Stimulated activated naive B cell treated with anti-CD40 and anti-IgM and Interleukin-4, amounts not matched to agents 10 μg/mL and 1 μg/mL and 100 μg/mL, for 72 hours (primary cell): ENCODE measurements around the gene RENBP.
A peak's percentile ranks its signal among the peaks of the same experiment; 100 is the strongest.
"Not testable (repeated sequence)": the region's sequence is repeated elsewhere in the genome, so short reads cannot be mapped to it uniquely, and the experiment has no call there.

Experiments
- ATAC-seq, 2 donors: fragments of 150-1000 bp; cut with Tn5 transposase; replicated peaks; 2 replicates each; pipeline ENCODE4 v1.10.0; 2021; ENCODE audit warnings: moderate library complexity in 1 of 2
- DNase-seq: peaks from one replicate; pipeline ENCODE4 v3.0.0; 2021
- H3K27ac Mint-ChIP-seq: one replicate; pipeline ENCODE4 v1.8.0; 2022; ENCODE audit warnings: mild to moderate bottlenecking, mixed read lengths
- H3K27me3 Mint-ChIP-seq, 2 donors: one replicate each; pipeline ENCODE4 v1.8.0; 2022; ENCODE audit warnings: mixed read lengths in 2 of 2
- H3K36me3 Mint-ChIP-seq, 2 donors: one replicate each; pipeline ENCODE4 v1.8.0; 2022; ENCODE audit warnings: mixed read lengths in 2 of 2, mild to moderate bottlenecking in 1 of 2
- H3K4me1 Mint-ChIP-seq, 2 donors: one replicate each; pipeline ENCODE4 v1.8.0; 2022; ENCODE audit warnings: mixed read lengths in 2 of 2, mild to moderate bottlenecking in 1 of 2
- H3K4me3 Mint-ChIP-seq, 2 donors: one replicate each; pipeline ENCODE4 v1.8.0; 2022; ENCODE audit warnings: mild to moderate bottlenecking in 2 of 2, mixed read lengths in 2 of 2, moderate library complexity in 1 of 2
- H3K9me3 Mint-ChIP-seq, 2 donors: one replicate each; pipeline ENCODE4 v1.8.0; 2022; ENCODE audit warnings: mixed read lengths in 2 of 2, mild to moderate bottlenecking in 1 of 2

RENBP gene

DNA sequence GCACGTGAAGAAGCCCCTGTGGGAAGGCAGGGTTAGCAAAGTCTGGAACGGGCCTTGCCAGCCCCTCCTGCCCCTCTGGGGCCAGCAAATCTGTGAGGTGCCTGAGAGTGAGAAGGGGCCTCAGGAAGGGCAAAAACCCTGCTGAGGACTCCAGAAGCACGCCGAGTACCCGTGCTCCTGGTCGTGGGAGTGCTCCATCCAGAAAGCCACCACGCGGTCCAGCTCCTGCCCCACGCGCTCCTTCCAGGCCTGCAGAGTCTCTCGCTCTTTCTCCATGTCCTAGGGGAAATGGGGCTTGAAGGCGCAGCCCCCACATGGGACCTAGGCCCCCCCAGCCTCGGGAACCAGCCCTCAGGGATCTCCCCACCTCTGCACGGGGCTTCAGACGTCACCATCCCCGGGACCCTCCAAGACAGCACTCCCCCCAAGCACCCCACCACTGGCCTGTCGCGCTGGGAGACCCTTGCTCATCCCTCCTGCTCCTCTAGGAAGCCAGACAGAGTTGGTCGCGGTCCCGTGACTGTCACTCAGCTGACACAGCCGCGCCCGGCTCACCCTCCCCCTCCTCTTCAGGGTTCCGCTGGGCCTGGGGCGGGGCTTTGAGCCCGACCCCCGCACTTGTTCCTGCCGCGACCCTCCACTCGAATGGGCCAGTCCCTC lies at the start of gene RENBP:
TSS of gene RENBP (minus strand) at position 504 of the 660 bp plus-strand sequence. CDS start at position 471, 33 bp downstream.
- ATAC-seq = peak; percentile 52 to 69
- H3K9me3 Mint-ChIP-seq = no peaks in the 10 kb centered on the region
- DNase-seq = no peak
- H3K4me1 Mint-ChIP-seq = peaks cover 15 to 46% of the 10 kb centered on the region in 2 donors
- H3K36me3 Mint-ChIP-seq = peaks cover 17 to 35% of the 10 kb centered on the region in 2 donors
- H3K4me3 Mint-ChIP-seq = peak within 1 kb of the TSS; percentile 95 to 98
- peak within 1 kb of the TSS; percentile 97 for H3K27ac Mint-ChIP-seq
- H3K27me3 Mint-ChIP-seq = no peaks in the 10 kb centered on the region

DNA sequence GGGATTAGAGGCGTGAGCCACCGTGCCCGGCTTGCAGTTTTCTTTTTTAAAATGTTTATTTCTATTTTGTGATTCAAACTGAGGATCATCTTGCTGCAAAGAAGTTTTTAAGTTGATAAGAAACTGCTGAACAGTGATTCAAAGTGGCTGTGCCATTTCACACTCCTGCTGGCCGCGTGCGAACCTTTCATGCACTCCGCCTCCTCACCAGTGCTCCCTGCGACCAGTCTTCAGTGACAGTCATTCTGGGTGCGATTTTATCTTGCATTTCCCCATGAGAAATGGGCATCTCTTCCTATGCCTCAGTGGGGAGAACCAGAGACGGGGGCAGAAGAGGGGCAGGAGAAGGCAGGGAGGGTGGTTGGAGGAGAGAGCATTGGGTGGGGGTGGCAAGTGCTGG lies 49.5 kb upstream of the RENBP start:
- ATAC-seq = no peak
- DNase-seq = no peak
- H3K27me3 Mint-ChIP-seq = peaks cover 0 to 3% of the 10 kb centered on the region in 2 donors
- no peak overlapping the region for H3K4me3 Mint-ChIP-seq
- peaks cover 0 to 5% of the 10 kb centered on the region in 2 donors for H3K9me3 Mint-ChIP-seq
- H3K4me1 Mint-ChIP-seq = no peaks in the 10 kb centered on the region
- H3K27ac Mint-ChIP-seq = no peak overlapping the region
- no peaks in the 10 kb centered on the region for H3K36me3 Mint-ChIP-seq

DNA sequence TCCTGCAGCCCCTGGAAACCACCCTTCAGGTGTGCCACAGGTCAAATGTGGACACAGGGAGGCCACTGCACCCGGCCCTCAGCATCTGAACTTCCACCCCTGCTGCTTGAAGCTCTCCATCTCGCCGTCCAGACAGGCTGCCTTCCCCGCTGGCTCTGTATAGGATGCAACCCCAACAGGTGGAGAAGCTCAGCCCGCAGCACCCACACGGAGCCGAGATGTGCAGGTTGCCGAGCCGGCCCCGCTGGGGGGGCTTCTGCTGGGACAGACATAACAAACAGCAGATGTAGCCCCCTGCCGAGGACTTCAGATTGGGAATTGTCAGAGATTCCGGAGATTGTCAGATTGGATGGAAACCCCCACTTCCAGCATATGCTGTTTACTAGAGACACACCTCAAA lies 48.6 kb upstream of the RENBP start:
- H3K27ac Mint-ChIP-seq = no peak overlapping the region
- no peaks in the 10 kb centered on the region for H3K36me3 Mint-ChIP-seq
- DNase-seq (no peak), ATAC-seq (no peak)
- H3K27me3 Mint-ChIP-seq = peaks cover 0 to 3% of the 10 kb centered on the region in 2 donors
- no peak overlapping the region for H3K4me3 Mint-ChIP-seq
- H3K9me3 Mint-ChIP-seq = peaks cover 0 to 5% of the 10 kb centered on the region in 2 donors
- no peaks in the 10 kb centered on the region for H3K4me1 Mint-ChIP-seq

GRCh38 chrX:153992180-153992579 lies 47.7 kb upstream of the RENBP start:
- no peak overlapping the region for H3K27ac Mint-ChIP-seq
- peaks cover 0 to 3% of the 10 kb centered on the region in 2 donors for H3K27me3 Mint-ChIP-seq
- ATAC-seq (no peak), DNase-seq (no peak)
- H3K36me3 Mint-ChIP-seq = no peaks in the 10 kb centered on the region
- H3K4me1 Mint-ChIP-seq = no peaks in the 10 kb centered on the region
- H3K9me3 Mint-ChIP-seq = peaks cover 0 to 5% of the 10 kb centered on the region in 2 donors
- H3K4me3 Mint-ChIP-seq = no peak overlapping the region

DNA sequence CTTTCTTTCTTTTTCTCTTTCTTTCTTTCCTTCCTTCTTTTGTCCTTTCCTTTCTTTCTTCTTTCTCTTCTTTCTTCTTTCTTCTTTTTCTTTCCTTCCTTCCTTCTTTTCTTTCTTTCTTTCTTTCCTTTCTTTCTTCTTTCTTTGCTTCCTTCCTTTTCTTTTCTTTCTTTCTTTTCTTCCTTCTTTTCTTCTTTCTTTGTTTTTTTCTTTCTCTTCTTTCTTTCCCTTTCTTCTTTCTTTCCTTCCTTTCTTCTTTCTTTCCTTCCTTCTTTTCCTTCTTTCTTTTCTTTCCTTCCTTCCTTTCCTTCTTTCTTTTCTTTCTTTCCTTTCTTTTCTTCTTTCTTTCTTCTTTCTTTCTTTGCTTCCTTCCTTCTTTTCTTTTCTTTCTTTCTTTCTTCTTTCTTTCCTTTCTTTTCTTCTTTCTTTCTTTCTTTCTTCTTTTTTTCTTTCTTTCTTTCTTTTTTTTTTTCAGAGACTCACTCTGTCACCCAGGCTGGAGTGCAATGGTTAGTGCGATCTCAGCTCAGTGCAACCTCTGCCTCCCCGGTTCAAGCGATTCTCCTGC lies 46.7 kb upstream of the RENBP start:
- Mint-ChIP-seq H3K4me3 (no peak overlapping the region), H3K27ac (peak overlapping the region; percentile 53), H3K4me1 (no peaks in the 10 kb centered on the region), H3K9me3 (peaks cover 0 to 5% of the 10 kb centered on the region in 2 donors), H3K27me3 (peaks cover 0 to 3% of the 10 kb centered on the region in 2 donors), H3K36me3 (no peaks in the 10 kb centered on the region)
- ATAC-seq = no peak
- DNase-seq = no peak

DNA sequence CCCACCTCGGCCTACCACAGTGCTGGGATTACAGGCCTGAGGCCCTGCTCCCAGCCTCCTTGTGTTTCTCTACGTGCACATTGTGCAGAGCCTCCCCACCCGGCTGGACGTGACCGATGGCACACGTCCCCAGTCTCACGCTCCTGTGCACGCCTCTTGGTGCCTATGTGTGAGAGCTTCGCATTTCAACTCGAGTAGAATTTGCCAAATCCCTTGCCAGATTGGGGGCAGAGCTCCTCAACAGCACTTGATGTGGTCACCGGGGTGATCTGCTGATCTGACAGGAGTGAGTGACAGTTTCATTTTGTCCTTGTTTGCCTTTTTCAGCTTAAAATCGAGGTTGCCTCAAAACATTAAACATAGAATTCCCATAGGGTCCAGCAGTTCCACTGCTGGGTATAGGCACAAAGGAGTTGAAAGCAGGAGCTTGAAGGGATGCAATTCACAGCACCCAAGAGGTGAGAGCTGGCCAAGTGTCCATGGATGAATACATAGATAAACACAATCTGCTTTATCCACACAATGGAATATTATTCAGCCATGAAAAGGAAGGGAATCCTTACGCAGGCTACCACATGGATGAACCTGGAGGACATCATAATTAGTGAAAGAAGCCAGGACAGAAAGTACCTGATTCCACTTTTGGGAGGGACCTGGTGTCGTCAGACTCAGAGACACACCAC lies 45.7 kb upstream of the RENBP start:
- DNase-seq (no peak), ATAC-seq (no peak)
- peaks cover 0 to 3% of the 10 kb centered on the region in 2 donors for H3K27me3 Mint-ChIP-seq
- peaks cover 0 to 5% of the 10 kb centered on the region in 2 donors for H3K9me3 Mint-ChIP-seq
- no peak overlapping the region for H3K4me3 Mint-ChIP-seq
- H3K4me1 Mint-ChIP-seq = peaks cover 0 to 8% of the 10 kb centered on the region in 2 donors
- no peak overlapping the region for H3K27ac Mint-ChIP-seq
- no peaks in the 10 kb centered on the region for H3K36me3 Mint-ChIP-seq

DNA sequence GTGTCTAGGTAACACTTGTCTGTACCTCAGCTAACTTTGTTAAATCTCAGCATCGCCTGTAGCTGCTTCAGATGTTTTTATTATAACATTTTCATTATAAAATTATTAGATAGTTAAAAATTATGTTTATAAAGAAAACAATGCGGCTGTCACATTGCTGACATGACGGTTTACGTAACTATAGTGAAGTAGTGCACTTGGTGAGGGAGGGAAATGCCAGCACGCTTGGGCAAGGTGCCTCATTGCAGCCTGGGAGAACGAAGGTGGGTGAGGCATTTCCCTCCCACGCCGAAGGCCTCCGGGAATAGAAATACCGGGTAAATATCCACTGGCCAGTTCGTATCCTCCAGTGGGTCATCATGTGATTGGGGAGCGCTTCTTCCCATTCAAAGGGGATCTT lies 44.0 kb upstream of the RENBP start:
- DNase-seq (no peak), ATAC-seq (no peak)
- H3K36me3 Mint-ChIP-seq = no peaks in the 10 kb centered on the region
- peaks cover 0 to 3% of the 10 kb centered on the region in 2 donors for H3K27me3 Mint-ChIP-seq
- H3K4me1 Mint-ChIP-seq = peaks cover 9 to 19% of the 10 kb centered on the region in 2 donors
- no peak overlapping the region for H3K4me3 Mint-ChIP-seq
- H3K9me3 Mint-ChIP-seq = peaks cover 0 to 5% of the 10 kb centered on the region in 2 donors
- no peak overlapping the region for H3K27ac Mint-ChIP-seq

DNA sequence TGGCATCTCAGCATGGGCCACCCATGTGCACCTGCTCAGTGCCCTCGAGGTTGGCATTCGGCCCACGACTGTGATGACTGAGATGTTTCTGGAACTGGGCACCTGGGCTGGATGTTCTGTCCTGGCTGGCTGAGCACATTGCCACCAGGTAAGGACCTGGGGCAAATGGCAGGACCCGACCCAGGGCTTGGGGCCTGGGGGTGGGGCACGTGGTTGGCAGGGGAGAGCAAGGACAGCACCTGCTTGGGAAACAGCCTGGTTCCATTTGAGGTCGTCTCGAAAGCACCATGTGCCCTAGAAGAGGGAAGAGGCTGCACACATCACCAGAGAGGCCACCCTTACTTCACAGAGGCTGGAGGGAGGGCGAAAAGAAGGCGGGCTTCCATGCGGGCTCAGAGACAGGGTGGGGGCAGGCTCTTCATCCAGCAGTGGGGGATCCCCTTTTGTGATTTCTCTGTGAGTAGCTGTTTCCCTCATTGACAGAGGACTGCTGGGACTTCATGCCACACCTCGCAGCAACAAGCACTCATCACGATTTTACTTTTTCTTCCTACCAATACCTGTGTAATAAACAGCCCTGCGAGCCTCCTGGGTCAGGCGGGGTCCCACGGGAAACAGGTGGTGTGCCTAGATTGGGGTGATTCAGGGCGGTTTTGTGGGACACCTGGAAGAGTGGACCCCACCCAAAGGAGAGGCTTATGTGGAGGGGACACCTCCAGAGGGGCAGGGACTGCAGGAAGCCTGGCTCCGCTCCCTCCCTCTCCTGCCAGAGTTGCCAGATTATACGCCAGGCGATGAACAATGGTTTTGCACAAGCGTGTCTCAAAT lies 40.1 kb upstream of the RENBP start:
- H3K4me3 Mint-ChIP-seq = peak overlapping the region; percentile 79 to 83
- DNase-seq (peak; percentile 61), ATAC-seq (peak; percentile 60 to 67)
- H3K27ac Mint-ChIP-seq = peak overlapping the region; percentile 96
- H3K9me3 Mint-ChIP-seq = no peaks in the 10 kb centered on the region
- no peaks in the 10 kb centered on the region for H3K27me3 Mint-ChIP-seq
- H3K4me1 Mint-ChIP-seq = peaks cover 27 to 54% of the 10 kb centered on the region in 2 donors
- peaks cover 0 to 9% of the 10 kb centered on the region in 2 donors for H3K36me3 Mint-ChIP-seq

DNA sequence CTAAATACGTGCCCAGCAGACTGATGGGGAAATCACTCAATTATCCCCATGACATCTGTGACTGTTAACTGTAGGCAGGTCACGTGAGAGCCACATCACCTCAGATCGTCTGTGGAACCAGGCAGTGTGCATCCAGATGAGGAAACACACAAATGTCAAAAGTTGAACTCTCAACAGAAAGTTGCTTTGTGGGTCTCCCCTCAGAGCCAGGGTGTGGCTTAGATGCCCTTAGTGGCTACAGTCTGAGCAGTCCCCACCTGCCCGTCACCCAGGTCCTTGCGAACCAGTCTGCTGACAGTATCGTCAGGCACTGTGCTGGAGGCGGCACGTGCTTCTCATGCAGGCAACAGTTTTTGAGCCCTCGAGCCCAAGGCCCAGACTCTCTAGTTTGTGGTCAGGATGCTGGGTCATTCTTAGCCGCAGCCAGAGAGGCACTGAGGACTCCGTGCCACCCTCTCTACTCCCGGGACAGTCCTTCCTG lies 38.9 kb upstream of the RENBP start:
- H3K36me3 Mint-ChIP-seq = peaks cover 0 to 9% of the 10 kb centered on the region in 2 donors
- H3K27ac Mint-ChIP-seq = peak overlapping the region; percentile 96
- H3K4me1 Mint-ChIP-seq = peaks cover 27 to 54% of the 10 kb centered on the region in 2 donors
- ATAC-seq = peak; percentile 53 to 60
- H3K9me3 Mint-ChIP-seq = no peaks in the 10 kb centered on the region
- peak; percentile 44 for DNase-seq
- H3K4me3 Mint-ChIP-seq = peak overlapping the region in 1 of 2 donors; percentile 46
- no peaks in the 10 kb centered on the region for H3K27me3 Mint-ChIP-seq

GRCh38 chrX:153981771-153982533 lies 37.5 kb upstream of the RENBP start:
- peaks cover 27 to 54% of the 10 kb centered on the region in 2 donors for H3K4me1 Mint-ChIP-seq
- H3K27me3 Mint-ChIP-seq = no peaks in the 10 kb centered on the region
- H3K9me3 Mint-ChIP-seq = no peaks in the 10 kb centered on the region
- peak overlapping the region; percentile 73 for H3K27ac Mint-ChIP-seq
- ATAC-seq (peak; percentile 5 to 11), DNase-seq (peak; percentile 39)
- H3K4me3 Mint-ChIP-seq = peak overlapping the region; percentile 47 to 66
- H3K36me3 Mint-ChIP-seq = peaks cover 0 to 9% of the 10 kb centered on the region in 2 donors

GRCh38 chrX:153981231-153981630 lies 36.8 kb upstream of the RENBP start:
- ATAC-seq = no peak
- peaks cover 0 to 9% of the 10 kb centered on the region in 2 donors for H3K36me3 Mint-ChIP-seq
- H3K4me3 Mint-ChIP-seq = peak overlapping the region; percentile 47 to 66
- no peaks in the 10 kb centered on the region for H3K27me3 Mint-ChIP-seq
- no peaks in the 10 kb centered on the region for H3K9me3 Mint-ChIP-seq
- peak overlapping the region; percentile 73 for H3K27ac Mint-ChIP-seq
- DNase-seq = no peak
- peaks cover 27 to 54% of the 10 kb centered on the region in 2 donors for H3K4me1 Mint-ChIP-seq

DNA sequence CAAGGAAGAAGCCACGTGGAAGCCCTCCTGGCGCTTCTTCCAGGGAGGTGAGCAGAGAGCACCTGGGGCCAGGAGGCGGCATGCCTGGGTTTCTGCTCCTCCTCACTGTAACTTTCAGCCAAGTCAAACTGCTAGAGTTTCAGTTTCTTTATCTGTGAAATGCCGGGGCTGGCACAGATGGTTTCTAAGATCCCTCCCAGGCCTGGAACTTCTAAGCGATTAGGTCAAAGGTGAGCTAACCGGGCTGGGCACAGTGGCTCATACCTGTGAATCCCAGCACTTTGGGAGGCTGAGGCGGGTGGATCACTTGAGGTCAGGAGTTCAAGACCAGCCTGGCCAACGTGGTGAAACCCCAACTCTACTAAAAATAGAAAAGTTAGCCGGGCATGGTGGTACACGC lies 36.0 kb upstream of the RENBP start:
- Mint-ChIP-seq H3K4me1 (peaks cover 30 to 49% of the 10 kb centered on the region in 2 donors), H3K4me3 (peak overlapping the region; percentile 25 to 73), H3K27ac (peak overlapping the region; percentile 95)
- not testable (repeated sequence) for H3K27me3 Mint-ChIP-seq, DNase-seq, H3K36me3 Mint-ChIP-seq, H3K9me3 Mint-ChIP-seq
- peak; percentile 35 to 38 for ATAC-seq

DNA sequence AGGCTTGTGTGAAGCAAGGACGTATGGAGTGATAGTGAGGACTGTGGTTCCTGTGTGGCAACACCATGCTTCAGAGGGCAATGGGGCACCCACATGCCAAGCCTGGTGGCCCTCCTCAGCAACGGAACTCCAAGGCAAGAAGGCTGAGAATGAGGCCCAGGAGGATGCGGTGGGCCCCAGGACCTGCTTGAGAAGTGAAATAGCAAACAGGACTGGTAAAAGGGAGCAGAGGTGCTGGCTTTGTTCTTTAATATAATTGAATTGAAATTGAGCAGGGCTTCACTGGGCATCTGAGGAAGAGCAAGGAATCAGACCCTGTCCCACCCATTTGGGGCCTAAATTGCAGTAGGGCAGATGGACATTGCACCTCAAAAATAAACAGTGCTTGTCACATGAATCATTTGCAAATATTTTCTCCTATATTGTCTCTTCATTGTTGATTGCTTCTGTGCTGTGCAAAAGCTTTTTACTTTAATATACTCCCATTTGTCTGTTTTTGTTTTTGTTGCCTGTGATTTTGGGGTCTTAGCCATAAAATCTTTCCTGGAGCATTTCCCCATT lies 30.4 kb upstream of the RENBP start:
- Mint-ChIP-seq H3K4me3 (peak overlapping the region in 1 of 2 donors; percentile 46), H3K4me1 (peaks cover 16 to 17% of the 10 kb centered on the region in 2 donors), H3K27me3 (no peaks in the 10 kb centered on the region), H3K36me3 (peaks cover 10 to 18% of the 10 kb centered on the region in 2 donors), H3K9me3 (no peaks in the 10 kb centered on the region), H3K27ac (peak overlapping the region; percentile 96)
- ATAC-seq = no peak
- no peak for DNase-seq
